Stimulated activated CD8-positive, alpha-beta memory T cell treated with anti-CD3 and anti-CD28 coated beads, Interleukin-15, amount 100 ng/mL, for 24 hours (primary cell): ENCODE measurements around the gene SLC22A1.
"Not testable (repeated sequence)": the region's sequence is repeated elsewhere in the genome, so short reads cannot be mapped to it uniquely, and the experiment has no call there.

Experiments
- DNase-seq: peaks from one replicate; pipeline ENCODE4 v3.0.0-alpha.2; 2020; ENCODE audit warnings: low read depth

SLC22A1 gene

DNA sequence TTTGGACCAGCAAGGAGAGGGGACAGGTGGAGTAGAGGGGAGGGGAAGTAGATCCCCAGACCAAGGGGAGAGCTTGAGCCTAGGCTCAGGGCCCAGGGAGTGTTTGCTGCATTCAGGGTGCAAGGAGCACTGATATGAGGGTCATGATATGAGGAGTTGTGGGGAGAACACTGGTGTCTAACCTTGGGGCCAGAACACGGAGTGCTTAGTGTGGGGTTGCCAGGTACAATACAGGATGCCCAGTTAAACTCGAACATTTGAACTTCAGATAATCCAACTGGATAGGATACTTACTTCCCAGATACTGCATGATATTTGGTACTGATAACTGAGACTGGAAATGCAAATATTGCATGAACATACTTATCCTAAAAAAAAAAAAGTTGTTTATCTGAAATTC is 2.4 kb downstream of the SLC22A1 start:
- no peak for DNase-seq

DNA sequence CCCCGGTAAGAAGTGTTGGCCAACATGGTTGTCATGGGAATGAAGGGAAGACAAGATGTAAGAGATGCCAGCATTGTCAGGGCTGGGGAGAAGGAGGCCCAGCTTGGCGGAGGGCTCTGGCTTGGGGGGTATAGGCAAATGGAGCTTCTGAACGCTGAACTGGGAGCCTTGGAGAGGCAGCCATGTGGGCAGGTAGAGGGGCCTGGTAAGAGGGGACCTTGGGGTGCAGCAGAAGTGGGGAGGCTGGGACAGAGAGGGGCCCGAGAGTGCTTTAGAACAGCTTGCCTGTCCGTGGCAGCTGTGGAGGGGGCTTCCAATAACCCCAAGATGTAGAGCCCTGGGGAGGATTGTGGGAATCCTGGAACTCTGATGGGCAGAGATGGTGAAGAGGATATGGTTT is 3.0 kb downstream of the SLC22A1 start:
- no peak for DNase-seq

DNA sequence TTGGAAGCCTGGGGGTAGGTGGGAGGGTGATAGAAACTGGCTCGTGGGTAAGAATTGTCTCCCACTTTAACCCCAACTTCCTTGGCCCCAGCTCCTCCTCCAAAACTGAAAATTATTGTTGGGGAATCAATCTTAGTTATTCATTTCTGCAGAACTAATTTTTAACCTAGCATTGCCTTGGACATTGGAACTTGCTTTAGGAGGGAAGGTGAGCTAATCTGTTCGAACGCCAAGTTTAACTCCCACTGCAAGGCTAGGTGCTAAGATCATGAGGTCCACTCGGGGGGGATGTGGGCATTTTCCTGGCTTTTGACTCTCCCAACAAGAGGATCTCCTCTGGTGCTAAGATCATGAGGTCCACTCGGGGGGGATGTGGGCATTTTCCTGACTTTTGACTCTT is 3.5 kb downstream of the SLC22A1 start:
- not testable (repeated sequence) for DNase-seq

DNA sequence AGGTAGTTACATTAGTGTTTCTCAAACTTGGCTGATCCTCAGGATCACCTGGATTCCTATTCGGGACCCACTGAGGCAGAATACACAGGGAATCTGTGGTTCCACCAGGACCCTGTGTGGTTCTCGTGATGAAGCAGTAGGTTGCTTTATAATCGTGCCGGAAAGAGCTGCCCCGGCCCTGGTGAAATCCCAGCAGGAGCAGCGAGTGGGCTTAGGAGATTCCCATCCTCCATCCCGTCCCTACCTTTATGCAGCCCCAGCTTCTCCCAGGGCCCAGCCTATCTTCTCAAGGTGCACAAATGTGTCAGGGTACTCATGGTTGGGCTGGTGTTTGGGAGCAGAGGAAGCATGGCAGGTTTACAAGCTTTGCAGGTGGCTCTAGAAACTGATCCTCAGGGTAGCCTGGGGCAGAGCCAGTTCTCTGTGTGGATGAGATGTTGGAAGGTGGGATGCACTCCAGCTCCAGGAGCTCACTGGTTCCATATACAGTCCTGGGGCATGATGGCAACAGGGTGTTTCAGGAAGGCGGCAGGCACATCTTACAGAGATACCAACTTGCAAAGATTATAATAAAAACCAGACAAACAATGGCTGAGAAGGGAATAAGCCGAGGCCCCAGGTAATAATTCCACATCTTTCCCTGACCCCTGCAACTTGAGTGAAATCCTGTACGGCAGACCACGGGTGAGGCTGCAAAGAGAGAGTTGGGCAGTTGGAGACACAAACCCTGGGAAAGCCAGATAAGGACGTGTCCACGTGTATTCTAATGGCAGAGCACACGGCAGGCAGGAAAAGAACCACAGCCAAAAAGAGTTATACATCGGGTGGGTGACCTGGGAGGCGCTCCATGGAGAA is 5.9 kb downstream of the SLC22A1 start:
- no peak for DNase-seq

DNA sequence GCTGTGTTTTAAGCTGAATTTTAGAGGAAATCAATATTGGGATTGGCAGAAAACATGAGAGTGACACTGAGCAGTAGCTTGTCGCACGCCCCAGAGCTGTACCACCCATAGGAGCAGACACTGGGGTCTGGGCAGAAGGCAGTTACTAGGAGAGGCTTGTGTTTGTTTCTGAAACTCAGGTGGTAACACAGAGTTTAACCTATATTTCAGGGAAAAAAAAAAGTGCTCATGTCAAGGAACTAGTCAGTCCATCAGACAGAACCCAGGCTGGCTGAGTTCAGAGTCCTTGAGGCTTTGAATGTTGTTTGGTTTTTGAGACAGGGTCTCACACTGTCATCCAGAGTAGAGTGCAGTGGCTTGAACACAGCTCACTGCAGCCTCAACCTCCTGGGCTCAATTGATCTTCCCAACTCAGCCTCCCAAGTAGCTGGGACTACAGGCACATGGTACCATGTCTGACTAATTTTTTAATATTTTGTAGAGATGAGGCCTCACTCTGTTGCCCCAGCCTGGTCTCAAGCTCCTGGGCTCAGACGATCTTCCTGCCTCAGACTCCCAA is 6.6 kb downstream of the SLC22A1 start:
- no peak for DNase-seq

DNA sequence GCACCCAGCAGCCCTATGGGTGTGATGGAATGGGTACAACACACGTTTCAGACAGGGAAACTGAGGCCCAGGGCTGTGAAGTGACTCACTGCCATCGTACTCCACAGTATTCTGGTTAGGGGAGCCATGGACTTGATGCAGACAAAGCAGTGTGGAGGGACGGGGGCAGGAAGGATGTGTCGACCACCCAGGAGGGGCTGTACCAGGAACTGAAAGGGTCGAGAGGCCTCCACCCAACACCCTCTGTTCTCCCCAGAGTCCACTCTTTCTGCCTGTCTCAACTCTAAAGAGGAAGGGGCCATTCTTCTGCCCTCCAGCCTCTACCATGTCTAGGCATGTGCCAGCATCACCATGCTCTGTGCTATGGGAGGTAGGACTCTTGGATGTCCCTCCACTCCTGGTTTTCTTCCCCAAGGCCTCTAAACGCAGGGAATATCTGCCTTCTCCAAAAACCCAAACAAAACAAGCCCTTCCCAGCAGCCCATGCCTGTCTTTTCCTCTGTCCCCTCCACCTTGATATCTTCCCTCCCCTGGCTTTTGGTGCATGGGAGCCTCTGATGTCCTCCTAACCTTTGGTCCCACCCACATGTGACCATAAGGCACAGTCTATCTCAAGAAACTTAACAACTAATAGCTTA is 7.4 kb downstream of the SLC22A1 start:
- DNase-seq, result no peak

DNA sequence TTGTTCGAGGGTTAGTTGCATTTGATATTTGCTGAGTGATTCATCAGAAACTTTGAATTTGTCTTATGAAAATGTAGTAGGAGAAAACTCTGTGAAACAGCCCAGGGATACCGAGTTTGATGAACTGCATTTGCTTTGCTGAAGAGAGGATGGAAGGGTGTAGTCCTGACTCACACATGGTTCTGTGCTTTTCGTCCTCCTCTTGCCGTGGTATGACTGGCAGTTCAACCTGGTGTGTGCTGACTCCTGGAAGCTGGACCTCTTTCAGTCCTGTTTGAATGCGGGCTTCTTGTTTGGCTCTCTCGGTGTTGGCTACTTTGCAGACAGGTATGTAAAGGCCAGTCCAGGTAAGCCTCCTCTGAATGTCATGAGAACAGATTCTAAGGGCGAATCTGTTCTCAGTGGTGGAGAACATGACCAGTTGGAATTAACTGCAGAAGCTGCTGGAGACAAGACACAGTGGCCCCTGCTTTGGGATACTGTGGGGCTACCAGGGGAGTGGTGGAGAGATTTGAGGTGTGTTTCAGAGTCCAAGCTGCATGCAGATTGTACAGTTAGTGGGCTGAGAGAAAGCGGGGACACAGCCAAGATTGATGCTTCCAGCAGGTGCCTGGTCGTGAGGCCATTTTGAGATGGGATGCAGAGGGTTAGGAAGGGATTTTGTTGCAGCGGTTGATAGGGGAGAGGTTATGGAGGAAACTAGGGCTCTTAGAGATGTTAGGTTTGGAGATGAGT is 8.4 kb downstream of the SLC22A1 start:
- DNase-seq, result no peak

DNA sequence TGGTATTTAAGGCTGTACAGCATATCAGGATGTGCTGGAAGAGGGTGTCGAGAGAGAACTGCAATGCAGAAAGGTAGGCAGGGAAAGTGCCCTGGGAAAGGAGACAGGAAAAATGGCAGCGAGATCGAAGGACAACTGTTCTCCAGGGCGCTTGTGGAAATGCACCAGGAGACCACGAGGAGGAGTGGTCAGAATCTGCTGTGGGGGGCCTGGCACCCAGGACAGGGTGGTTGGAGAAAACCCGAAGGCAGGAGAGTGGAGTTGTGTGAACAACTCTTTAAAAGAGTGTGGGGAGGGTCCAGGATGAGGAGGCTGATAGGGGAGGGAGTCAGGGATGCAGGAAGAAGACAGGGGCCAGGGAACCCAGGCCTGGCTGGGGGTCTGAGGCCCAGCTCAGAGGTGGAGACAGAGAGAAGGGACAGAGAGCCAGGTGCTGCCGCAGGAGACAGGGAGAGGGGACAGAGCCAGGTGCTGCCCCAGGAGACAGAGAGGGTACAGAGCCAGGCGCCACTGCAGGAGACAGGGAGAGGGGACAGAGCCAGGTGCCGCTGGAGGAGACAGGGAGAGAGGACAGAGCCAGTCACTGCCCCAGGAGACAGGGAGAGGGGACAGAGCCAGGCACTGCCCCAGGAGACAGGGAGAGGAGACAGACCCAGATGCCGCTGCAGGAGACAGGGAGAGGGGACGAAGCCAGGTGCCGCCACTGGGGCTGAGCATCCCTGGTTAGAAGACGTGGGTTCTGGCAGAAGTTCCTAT is 9.3 kb downstream of the SLC22A1 start:
- DNase-seq, result no peak

DNA sequence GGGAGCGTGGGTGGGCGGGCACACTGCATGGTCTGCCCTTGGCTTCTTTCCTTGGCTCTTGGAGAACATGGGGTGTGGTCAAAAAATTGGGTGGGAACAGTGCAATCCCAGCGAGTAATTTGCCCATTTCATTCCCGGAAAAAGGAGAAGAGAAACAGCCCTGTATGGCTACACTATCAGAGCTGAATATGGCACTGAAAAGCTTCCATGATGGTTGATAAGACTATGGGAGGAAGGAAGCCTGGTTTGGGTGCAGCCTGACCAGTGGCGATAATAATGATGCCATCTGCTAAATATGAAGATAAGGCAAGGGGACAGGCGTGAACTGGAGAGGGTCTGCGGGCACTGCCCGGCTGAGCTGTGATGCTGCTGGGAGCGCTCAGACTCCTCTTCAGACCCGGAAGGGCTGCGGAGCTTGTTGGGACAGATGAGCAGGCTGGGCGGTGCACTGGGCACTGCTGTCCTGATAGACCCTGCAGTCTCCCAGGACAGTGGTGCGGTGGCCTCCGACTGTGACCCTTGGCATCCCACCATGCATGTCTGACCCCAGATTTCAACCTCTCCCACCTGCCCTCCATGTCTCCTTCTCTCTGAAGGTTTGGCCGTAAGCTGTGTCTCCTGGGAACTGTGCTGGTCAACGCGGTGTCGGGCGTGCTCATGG is 10.2 kb downstream of the SLC22A1 start:
- DNase-seq, result no peak

DNA sequence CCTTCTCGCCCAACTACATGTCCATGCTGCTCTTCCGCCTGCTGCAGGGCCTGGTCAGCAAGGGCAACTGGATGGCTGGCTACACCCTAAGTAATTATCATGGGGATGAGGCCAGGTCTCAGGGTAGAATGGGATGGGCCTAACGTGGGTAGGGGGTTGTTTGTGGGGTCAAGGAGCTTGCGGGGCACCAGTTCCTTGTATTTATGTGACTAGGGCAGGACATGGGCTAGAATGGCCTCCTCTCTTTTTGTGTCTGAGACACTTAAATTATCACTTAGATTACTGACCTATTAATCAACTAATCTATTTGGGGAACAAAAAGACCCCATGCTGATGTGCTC is 10.7 kb downstream of the SLC22A1 start:
- DNase-seq, result no peak

DNA sequence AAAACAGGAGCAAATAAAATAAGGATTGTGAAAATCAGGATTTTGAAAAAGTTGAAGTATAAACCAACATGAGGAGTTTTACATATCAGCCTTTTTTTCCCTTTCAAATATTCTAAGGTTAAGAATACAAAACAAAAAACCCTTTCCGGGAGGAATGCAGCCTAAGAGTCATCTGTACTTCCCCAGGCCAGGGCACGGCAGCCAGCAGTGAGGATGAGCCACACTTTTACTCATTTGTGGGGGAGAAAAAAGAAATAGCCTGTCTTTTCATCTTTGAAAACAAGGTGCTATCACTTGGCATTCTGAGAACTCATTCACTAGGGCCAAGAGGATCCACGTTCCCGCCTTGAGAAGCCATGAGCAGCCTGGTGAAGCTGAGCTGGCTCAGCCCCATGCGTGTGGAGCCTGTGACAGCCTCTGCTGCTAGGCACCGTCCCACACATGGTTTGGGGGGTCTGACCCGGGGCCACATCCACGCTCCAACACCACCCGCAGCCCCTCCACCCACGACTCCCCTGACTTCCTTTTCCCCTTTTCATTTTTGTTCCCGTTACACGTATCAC is 11.2 kb downstream of the SLC22A1 start:
- DNase-seq, result no peak

DNA sequence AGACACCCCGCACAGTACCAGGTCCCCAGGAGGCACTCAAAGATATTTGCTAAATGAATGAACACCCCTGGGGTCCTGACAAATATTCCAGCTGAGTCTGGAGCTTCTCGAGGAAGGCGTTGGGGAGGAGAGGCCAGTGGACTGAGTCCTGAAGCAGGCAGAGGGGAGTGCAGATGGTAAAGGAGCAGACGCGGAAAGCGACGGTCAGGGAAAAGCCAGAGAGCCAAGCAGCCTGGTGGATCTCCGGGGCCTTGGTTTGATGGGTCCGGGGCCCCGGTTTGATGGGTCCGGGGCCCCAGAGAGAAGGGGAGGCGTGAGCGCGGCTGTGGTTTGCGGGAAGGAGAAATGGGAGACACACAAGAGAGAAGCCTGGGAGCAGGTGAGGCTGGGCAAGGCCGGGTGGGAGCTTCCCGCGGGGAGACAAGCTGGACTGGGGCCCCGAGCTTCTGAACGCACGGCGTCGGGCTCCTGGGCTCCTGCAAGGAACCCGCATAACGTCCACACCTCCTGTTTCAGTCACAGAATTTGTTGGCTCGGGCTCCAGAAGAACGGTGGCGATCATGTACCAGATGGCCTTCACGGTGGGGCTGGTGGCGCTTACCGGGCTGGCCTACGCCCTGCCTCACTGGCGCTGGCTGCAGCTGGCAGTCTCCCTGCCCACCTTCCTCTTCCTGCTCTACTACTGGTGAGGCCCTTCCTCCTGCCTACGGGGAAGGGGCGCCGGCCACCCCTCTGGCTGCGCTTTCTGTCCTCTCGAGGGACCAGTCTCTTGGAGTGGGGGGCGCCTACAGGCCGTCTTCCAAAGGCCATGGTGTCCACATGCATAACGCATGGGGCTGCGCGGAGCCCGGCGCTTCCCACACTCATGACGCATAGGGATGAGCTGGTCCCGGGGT is 12.1 kb downstream of the SLC22A1 start:
- no peak for DNase-seq

DNA sequence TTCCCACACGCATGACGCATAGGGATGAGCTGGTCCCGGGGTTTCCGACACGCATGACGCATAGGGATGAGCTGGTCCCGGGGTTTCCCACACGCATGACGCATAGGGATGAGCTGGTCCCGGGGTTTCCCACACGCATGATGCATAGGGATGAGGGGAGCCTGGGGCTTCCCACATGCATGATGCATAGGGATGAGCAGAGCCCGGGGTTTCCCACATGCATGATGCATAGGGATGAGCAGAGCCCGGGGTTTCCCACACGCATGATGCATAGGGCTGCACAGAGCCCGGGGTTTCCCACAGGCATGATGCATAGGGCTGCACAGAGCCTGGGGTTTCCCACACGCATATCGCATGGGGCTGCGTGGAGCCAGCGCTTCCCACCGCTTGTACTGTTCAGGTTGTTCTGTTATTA is 12.7 kb downstream of the SLC22A1 start:
- DNase-seq, result not testable (repeated sequence)

DNA sequence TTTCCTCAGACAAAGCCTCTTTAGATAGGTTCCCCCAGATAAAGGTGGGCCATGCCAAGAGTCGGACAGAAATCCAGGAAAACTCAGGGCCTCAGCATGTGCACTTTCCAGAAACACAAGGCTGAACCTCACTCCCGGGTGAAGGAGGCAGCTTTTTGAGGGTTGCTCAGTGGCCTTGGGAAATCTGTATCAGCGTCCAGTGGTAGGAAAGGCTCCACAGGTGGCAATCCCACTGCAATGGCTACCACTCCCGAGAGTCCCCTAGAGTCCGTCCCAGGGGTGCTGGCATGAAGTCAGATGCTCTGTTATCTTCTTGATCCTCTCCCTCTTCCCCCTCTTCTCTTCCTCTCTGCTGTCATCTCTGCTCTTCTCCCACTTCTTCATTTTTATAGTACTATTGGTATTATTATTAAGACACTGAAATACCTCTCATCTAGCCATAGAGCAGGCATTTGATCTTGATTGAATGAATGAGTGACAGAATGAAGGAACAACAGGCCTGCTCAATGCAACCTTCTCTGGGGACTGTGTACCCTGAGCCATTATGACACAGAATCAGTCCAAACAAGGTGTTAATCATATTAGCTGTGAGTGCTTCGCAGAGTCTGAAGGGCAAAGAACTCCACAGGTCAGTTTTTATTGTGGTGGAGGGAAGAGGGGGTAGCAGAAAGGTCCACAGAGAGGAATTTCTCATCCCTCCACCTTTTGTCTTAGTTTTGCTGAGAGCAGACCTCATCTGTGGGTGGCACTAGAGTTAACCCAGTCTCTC is 13.3 kb downstream of the SLC22A1 start:
- DNase-seq, result no peak

DNA sequence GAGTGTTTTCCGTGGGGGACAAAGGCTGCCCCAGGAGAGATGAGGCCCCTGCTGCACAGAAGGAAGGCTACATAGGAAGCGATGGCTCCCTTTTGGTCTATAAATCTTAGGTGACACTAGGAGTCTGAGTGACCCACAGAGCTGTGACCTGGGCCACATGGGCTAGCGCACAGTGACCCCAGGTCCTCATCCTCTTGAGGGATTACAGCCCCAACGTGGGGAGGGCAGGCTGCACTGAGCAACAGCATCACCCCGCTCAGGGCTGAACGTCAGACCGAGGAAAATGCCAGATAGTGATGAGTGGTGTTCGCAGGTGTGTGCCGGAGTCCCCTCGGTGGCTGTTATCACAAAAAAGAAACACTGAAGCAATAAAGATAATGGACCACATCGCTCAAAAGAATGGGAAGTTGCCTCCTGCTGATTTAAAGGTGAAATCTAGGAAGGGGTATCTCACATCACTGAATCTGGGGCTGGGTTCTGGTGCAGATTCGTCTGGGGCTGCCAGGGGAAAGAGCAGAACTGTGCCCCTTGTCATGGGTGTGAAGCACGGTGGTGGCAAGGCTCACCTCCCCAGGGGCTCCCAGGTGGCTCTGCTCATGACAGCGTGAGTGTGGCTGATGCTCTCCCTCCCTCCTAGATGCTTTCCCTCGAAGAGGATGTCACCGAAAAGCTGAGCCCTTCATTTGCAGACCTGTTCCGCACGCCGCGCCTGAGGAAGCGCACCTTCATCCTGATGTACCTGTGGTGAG is 14.5 kb downstream of the SLC22A1 start:
- no peak for DNase-seq

DNA sequence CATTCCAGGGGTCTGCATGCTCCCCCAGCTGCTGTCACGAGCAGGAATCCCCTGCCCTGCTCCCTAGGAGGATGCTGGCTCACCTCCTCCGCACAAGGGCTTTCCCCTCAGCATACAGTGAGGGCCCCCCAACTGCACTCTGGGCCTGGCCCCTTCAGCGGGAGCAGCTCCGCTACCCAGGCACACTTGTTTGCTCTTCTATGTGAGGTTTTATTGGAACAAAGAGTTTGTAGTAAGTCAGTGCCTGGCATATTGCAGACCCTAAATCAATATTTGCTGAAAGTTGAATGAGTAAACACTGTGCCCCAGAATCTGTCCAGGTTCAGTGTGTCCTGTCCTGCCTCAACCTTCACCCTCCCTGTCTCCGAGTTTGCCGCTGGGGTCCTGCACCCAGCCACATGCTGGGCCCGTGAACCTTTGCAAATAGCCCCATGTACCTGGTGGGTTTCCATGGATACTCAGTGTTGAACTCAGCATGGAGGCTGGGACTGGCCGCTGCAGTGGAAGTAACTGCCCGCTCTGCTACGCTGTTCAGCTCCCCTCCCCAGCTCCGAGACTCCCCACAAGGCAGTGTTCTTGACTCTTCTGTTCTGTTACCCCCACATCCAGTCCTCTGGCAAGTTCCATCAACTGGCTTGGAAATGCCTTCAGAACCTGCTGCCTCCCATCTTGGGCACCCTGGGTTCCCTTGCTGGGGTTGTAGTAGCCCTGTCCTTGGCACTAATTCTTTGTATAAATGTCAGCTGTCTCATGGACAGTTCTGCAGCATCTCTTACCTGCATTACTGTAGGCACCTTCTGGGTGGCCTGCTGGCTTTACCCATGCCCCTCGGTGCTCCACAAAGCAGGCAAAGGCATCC is 15.7 kb downstream of the SLC22A1 start:
- DNase-seq, result no peak

DNA sequence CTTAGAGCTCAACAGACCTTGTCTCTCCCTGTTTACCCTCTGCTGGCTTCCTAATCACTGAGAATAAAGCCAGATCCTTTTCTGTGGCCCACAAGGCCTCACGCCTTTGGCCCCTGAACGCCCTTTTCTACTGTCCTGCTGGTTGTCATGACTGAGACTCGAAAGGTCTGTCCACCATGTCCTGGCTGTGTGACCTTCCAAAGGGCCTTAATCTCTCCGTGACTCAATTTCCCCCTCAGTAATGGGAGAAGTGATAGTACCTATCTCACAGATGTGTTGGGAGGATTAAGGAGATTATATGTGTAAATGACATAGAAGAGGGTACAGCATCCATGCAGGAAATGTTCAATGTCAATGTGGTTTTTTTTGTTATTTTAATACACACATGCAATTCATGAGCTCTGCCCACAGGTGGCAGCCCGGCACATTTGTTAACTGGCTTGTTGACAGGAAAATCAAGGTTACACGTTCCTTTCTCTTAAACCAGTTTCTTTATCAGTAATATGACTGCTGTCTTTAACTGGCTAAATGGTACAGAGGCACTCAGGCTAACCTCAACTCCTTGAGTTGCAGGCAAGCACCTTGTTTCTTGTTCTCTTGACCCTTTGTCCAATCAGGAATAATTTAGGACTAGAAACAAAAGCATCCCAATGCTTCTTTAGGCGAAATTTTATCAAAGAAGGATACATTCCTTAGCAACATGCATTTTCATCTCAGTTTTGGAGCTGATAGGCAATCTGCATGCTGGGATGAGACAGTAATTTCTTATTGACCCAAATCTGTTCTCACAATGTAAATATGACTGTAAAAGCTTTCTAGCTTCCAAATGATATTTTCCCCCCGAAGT is 16.6 kb downstream of the SLC22A1 start:
- DNase-seq, result peak; percentile 24
